Measurements from ENCODE around the gene CPEB3. TPM values are rescaled to one million over a fixed set of nuclear protein-coding genes. Genes with fewer than 3 reads are reported as not detected.

The CPEB3 gene
- total RNA-seq: 1 to 10 TPM; 4.1 to 6.6 (median 5.2) TPM

- TF ChIP-seq CTCF (IDR thresholded peaks at IDR 0.05; ENCODE audit: low read depth): no peak
These were observed at the start of gene CPEB3, which contains the start of gene MARCHF5 for GRCh38 chr10:92290837-92291615. TSS of gene CPEB3 (minus strand) at chr10:92291078. CDS start at chr10:92240350, 50,728 bp downstream. TSS of gene MARCHF5 (plus strand) at chr10:92291167. CDS start at chr10:92291495, 328 bp downstream.

GRCh38 chr10:92328993-92329392 lies 38.1 kb upstream of the CPEB3 start:
- TF ChIP-seq CTCF (IDR thresholded peaks at IDR 0.05; ENCODE audit: low read depth): no peak

GRCh38 chr10:92327445-92328433 lies 36.9 kb upstream of the CPEB3 start:
- TF ChIP-seq CTCF (IDR thresholded peaks at IDR 0.05; ENCODE audit: low read depth): no peak

- TF ChIP-seq CTCF (IDR thresholded peaks at IDR 0.05; ENCODE audit: low read depth): no peak
These were observed 32.2 kb upstream of the CPEB3 start for GRCh38 chr10:92323079-92323478.

- no peak for TF ChIP-seq CTCF (IDR thresholded peaks at IDR 0.05; ENCODE audit: low read depth)
These were observed 25.7 kb upstream of the CPEB3 start for GRCh38 chr10:92316610-92317009.

- no peak for TF ChIP-seq CTCF (IDR thresholded peaks at IDR 0.05; ENCODE audit: low read depth)
These were observed 22.9 kb upstream of the CPEB3 start for GRCh38 chr10:92313750-92314149.

- TF ChIP-seq CTCF (IDR thresholded peaks at IDR 0.05; ENCODE audit: low read depth): no peak
These were observed 18.4 kb upstream of the CPEB3 start for GRCh38 chr10:92309272-92309671.
